ENCODE measurements around the gene AFP. TPM values are rescaled to one million over a fixed set of nuclear protein-coding genes. Genes with fewer than 3 reads are reported as not detected.

Gene AFP
- total and polyA plus RNA-seq, 2 of the 8 experiments (the other 6 are each of a cell fraction or from before 2014, with no cell fraction given) = 6.1 to 10.4 TPM

GRCh38 chr4:73450398-73451004 lies 14.5 kb downstream of the AFP start (continued):
- TF ChIP-seq ASH2L (IDR thresholded peaks at IDR 0.05; ENCODE audit: low read length) = no peak
- TF ChIP-seq, protein P1, sequence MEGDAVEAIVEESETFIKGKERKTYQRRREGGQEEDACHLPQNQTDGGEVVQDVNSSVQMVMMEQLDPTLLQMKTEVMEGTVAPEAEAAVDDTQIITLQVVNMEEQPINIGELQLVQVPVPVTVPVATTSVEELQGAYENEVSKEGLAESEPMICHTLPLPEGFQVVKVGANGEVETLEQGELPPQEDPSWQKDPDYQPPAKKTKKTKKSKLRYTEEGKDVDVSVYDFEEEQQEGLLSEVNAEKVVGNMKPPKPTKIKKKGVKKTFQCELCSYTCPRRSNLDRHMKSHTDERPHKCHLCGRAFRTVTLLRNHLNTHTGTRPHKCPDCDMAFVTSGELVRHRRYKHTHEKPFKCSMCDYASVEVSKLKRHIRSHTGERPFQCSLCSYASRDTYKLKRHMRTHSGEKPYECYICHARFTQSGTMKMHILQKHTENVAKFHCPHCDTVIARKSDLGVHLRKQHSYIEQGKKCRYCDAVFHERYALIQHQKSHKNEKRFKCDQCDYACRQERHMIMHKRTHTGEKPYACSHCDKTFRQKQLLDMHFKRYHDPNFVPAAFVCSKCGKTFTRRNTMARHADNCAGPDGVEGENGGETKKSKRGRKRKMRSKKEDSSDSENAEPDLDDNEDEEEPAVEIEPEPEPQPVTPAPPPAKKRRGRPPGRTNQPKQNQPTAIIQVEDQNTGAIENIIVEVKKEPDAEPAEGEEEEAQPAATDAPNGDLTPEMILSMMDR (IDR thresholded peaks at IDR 0.05; ENCODE audit: control extremely low read depth in 1 of 3, insufficient read depth in 1 of 3, low read depth in 1 of 3, low read length in 3 of 3) = no peak
